ENCODE data around the gene MRPL20. TPM values are rescaled to one million over a fixed set of nuclear protein-coding genes. Genes with fewer than 3 reads are reported as not detected.

Gene MRPL20
- total and polyA plus RNA-seq, 8 donors = 69.5 to 145 (median 99.8) TPM

DNA sequence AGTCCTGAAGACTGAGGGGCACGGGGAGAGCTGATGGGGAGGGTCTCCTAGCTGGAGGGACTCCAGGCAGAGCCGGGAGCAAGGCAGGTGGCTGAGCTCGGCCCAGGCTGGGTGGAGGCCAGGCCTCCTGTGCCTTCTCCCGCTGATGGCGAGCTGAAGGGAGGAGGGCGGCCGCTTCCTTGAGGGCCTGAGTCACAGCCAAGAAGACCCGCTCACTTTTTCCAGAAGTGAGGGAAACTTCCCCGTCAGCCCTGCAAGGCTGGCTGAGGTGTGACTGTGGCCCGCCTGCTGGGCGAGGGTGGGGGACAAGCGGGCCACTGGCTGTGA, 26.7 kb upstream of the MRPL20 start:
- H3K27ac ChIP-seq = peak overlapping the region; percentile 84 to 91
- peaks cover 0 to 88% of the 10 kb centered on the region in 2 donors for H3K27me3 ChIP-seq
- DNase-seq = peak in 3 of 4 donors; percentile 59 to 82 (median 68)
- H3K4me1 ChIP-seq = peaks cover 47 to 94% of the 10 kb centered on the region in 2 donors
- intact Hi-C loops (cut with DNase I) = no loop called here
- H3K9me3 ChIP-seq = no peaks in the 10 kb centered on the region
- TF ChIP-seq, protein P1, sequence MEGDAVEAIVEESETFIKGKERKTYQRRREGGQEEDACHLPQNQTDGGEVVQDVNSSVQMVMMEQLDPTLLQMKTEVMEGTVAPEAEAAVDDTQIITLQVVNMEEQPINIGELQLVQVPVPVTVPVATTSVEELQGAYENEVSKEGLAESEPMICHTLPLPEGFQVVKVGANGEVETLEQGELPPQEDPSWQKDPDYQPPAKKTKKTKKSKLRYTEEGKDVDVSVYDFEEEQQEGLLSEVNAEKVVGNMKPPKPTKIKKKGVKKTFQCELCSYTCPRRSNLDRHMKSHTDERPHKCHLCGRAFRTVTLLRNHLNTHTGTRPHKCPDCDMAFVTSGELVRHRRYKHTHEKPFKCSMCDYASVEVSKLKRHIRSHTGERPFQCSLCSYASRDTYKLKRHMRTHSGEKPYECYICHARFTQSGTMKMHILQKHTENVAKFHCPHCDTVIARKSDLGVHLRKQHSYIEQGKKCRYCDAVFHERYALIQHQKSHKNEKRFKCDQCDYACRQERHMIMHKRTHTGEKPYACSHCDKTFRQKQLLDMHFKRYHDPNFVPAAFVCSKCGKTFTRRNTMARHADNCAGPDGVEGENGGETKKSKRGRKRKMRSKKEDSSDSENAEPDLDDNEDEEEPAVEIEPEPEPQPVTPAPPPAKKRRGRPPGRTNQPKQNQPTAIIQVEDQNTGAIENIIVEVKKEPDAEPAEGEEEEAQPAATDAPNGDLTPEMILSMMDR (IDR thresholded peaks at IDR 0.05) = no peak
- H3K36me3 ChIP-seq = peaks cover 0 to under 1% of the 10 kb centered on the region in 2 donors
- ATAC-seq = peak; percentile 25
- H3K4me3 ChIP-seq = peak overlapping the region in 1 of 2 donors; percentile 52

DNA sequence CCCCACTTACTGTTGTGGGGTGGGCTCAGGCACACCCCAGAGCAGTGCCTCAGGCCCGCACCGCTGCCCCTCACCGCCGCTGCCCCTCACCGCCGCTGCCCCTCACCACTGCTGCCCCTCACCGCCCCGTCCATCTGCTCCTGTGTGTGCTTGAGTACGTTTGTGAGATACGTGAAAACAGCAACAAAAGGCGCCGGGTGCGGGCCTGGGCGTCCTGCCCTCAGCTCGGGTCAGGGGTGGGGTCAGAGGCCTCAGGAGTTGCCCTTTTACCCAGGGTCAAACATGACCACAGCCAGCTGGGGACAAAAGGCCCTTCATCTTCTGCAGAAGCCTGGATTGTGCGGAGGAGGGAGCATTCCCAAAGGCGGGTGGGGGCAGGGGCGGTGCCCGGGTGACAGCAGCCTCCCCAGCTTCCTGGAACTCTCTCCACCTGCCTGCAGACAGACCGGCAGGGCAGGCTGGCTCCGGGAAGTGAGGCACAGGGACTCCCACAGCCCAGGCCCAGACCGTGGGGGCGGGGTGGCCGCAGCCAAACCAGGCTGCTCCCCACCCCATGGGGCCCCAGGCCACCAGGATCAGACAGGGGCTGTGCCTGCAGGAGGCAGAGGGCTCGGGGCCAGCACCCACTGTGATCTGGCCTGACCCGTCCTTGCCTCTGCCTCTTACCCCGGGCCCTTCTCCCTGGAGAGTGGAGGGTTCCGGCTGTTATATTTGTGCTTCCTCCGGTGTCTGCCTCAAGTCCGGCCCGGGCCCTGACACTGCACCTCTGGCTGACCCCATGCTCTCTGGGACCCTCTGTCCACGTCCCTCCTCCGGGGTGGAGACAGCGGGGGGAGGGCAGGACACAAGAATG, 26.1 kb upstream of the MRPL20 start:
- Histone ChIP-seq H3K27ac (peak overlapping the region; percentile 84 to 91), H3K27me3 (peaks cover 0 to 87% of the 10 kb centered on the region in 2 donors), H3K4me1 (peaks cover 47 to 92% of the 10 kb centered on the region in 2 donors), H3K4me3 (peak overlapping the region in 1 of 2 donors; percentile 52), H3K36me3 (no peaks in the 10 kb centered on the region), H3K9me3 (no peaks in the 10 kb centered on the region)
- intact Hi-C loops (cut with DNase I) = no loop called here
- DNase-seq (peak in 3 of 4 donors; percentile 80 to 94 (median 91)), ATAC-seq (peak; percentile 61)
- TF ChIP-seq, protein P1 (IDR thresholded peaks at IDR 0.05) = no peak

DNA sequence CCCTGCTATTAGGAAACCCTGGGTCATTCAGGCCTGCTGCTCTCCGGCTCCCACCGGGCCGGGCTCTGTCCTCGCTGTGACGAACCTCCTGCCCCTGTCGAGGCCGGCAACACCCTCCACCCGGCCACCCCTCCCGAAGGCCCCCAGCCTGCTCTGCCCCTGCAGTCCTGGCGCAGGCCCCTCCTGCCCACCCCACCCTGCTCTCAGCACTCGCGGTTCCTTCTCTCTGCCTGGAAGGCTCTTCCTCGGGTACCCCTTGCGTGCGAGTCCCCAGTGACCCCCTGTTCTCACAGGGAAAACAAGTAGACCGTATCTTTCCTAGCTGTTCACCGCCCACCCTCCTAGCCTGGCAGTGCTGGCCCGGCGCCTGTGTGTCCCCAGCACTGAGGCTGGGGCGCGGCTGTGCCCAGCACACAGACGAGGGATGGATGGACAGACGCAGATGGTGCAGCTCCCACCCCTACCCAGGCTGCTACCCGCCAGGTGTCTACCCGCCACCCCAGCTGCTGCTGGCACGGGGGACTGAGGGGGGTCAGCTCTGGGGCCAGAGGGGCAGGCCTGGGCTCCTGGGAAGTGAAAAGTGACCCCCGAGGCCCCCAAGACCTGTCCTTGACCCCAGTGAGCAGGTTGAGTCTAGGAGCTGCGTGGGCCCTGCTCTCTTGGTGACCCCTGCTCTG, 25.3 kb upstream of the MRPL20 start:
- H3K4me3 ChIP-seq = no peak overlapping the region
- no peaks in the 10 kb centered on the region for H3K36me3 ChIP-seq
- intact Hi-C loops (cut with DNase I) = no loop called here
- DNase-seq (peak in 1 of 4 donors; percentile 74), ATAC-seq (no peak)
- no peaks in the 10 kb centered on the region for H3K9me3 ChIP-seq
- TF ChIP-seq, protein P1 (IDR thresholded peaks at IDR 0.05) = no peak
- H3K27ac ChIP-seq = peak overlapping the region; percentile 84 to 91
- peaks cover 47 to 84% of the 10 kb centered on the region in 2 donors for H3K4me1 ChIP-seq
- H3K27me3 ChIP-seq = peaks cover 0 to 86% of the 10 kb centered on the region in 2 donors

DNA sequence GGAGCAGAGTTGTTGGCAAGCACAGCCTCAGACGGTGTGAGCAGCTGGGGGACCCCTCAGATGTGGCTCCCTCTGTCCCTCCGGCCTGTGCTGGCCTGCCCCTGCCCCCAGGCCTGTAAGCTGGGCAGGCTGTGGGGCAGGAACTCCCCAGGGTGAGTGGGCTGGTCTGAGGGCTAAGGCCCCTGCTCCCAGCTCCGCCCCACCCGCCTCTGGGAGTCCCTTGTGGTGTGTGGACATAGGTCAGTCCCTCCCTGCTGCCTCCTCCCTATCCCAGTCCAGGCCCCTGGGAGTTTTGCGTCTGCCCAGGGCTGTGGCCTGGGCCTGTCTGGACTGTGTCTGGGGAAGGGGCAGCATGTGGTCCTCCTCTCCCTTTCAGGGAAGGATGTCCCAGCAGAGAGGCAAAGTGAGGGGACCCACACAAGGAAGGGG, 24.8 kb upstream of the MRPL20 start:
- H3K4me3 ChIP-seq = no peak overlapping the region
- intact Hi-C loops (cut with DNase I) = no loop called here
- peak in 2 of 4 donors; percentile 82 to 86 for DNase-seq
- peak overlapping the region; percentile 84 to 91 for H3K27ac ChIP-seq
- peak; percentile 47 for ATAC-seq
- H3K36me3 ChIP-seq = no peaks in the 10 kb centered on the region
- H3K27me3 ChIP-seq = peaks cover 0 to 84% of the 10 kb centered on the region in 2 donors
- TF ChIP-seq, protein P1 (IDR thresholded peaks at IDR 0.05) = no peak
- H3K9me3 ChIP-seq = no peaks in the 10 kb centered on the region
- peaks cover 47 to 79% of the 10 kb centered on the region in 2 donors for H3K4me1 ChIP-seq

Data from left lung (tissue), 10 donors.